SJCRH30 (cell line): ENCODE measurements around the gene PIP5KL1. TPM values are rescaled to one million over a fixed set of nuclear protein-coding genes. Genes with fewer than 3 reads are reported as not detected.

ENCODE experiments used
- DNase-seq, 2 experiments: peaks; one replicate each; pipeline ENCODE4 v3.0.0-alpha.2; 2015 to 2020
- H3K27ac ChIP-seq: fragments of 250-450 bp; sonication (Bioruptor Pico); 2 replicates; pipeline ENCODE4 v1.5.1; 2020; ENCODE audit warnings: mild to moderate bottlenecking, moderate library complexity
- H3K27me3 ChIP-seq: fragments of 250-450 bp; sonication (Bioruptor Pico); 2 replicates; pipeline ENCODE4 v1.5.1; 2020; ENCODE audit warnings: mild to moderate bottlenecking, moderate library complexity
- H3K36me3 ChIP-seq: fragments of 250-450 bp; sonication (Bioruptor Pico); 2 replicates; pipeline ENCODE4 v1.5.1; 2020; ENCODE audit warnings: mild to moderate bottlenecking, moderate library complexity
- H3K4me1 ChIP-seq: fragments of 250-450 bp; sonication (Bioruptor Pico); 2 replicates; pipeline ENCODE4 v1.5.1; 2020; ENCODE audit warnings: mild to moderate bottlenecking, moderate library complexity
- H3K4me3 ChIP-seq: fragments of 250-450 bp; sonication (Bioruptor Pico); 2 replicates; pipeline ENCODE4 v1.5.1; 2020; ENCODE audit warnings: mild to moderate bottlenecking, moderate library complexity
- H3K9me3 ChIP-seq: fragments of 250-450 bp; sonication (Bioruptor Pico); replicated peaks from 2 replicates; pipeline ENCODE4 v1.5.1; 2020; ENCODE audit warnings: mild to moderate bottlenecking, moderate library complexity
- total RNA-seq: library from RNA; depleted of rRNA; stranded (reverse); fragments of >200 nt; shearing (Covaris generic); gene quantifications from 2 replicates; pipeline ENCODE4 v1.2.3, GENCODE V29; 2014; rRNA removed

The PIP5KL1 gene, protein sequence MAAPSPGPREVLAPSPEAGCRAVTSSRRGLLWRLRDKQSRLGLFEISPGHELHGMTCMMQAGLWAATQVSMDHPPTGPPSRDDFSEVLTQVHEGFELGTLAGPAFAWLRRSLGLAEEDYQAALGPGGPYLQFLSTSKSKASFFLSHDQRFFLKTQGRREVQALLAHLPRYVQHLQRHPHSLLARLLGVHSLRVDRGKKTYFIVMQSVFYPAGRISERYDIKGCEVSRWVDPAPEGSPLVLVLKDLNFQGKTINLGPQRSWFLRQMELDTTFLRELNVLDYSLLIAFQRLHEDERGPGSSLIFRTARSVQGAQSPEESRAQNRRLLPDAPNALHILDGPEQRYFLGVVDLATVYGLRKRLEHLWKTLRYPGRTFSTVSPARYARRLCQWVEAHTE
- total RNA-seq: 0.20 and 0.51 TPM in 2 replicates

DNA sequence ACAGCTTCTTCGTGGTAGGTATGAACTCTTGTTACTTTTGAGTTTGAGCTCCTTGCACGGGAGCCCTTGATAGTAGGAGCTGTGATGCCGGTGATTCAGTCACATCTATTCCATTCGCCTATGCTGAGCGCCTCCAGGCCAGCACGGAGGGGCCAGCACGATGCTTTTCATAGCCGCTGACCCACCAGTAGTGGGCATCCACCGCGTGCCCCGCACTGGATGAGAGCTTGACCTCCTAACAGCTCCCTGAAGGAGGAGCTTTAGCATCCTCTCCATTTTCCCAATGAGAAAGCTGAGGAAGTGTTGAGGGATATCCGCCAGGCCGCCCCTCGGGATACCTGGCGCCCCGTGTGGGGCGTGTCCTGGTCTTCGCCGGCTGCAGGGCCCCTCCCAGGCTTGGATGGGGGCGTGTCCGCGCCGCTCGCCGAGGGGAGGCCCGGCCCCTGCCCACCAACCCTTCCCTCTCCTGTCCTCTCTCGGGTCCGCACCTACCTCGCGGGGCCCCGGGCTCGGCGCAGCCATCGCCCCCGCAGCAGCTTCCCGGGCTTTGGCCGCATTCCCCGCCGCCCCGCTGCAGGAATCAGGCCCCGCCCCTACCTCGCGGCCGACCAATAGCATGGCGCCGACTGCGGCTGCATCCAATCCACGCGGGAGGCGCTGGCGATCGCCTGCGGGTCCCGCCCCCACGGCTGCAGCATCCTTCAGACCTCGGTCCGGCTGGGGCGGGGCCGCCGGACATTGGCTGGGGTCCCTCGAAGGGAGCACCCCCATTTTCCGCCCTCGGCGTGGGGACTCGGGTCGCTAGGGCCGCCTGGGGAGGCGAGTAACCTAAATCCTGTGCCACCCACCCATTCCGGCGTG lies at the start of gene PIP5KL1:
Gene PIP5KL1 (minus strand): TSS at position 547 of the 861 bp plus-strand sequence. CDS start 25 bp downstream, at position 522.
- Histone ChIP-seq H3K27ac (peak within 1 kb of the TSS; percentile 39), H3K27me3 (peaks cover 22% of the 10 kb centered on the region), H3K4me3 (peak within 1 kb of the TSS; percentile 65), H3K4me1 (peaks cover 14% of the 10 kb centered on the region; the same call in 1 of the 2 replicates), H3K9me3 (no peaks in the 10 kb centered on the region), H3K36me3 (no peaks in the 10 kb centered on the region)
- peak; percentile 92 to 93 for DNase-seq

DNA sequence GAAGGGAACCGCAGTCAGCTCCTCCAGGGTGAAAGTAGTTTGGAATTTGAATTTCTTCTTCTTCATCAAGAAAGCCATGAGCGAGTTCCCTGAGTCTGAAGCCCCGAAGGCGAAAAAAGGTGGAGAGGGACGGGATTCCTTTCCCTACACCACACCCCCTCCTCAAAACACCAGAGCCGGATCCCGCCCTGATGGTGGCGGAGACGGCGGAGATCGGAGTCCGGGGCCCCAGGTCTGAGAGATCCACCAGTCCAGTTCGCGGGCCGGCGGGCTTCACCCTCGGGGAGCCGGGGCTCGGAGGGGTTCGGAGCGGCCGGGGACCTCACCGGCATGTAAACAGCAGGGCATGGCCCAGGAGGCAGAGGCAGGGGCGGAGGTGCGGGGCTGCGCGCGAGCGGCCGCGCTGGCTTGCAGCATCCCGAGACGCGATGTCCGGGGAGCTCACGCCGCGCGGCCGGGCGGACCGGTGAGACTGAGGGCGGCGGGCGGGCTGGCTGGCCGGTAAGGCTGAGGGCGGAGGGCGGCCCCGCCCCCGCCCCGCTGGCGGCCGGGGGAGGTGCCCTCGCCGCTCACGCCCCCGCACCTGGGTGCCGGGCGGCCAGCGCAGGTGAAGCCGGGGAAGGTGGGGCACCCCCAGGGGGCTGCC lies 49.6 kb upstream of the PIP5KL1 start:
- DNase-seq: peak in 1 of 2 experiments; percentile 47
- H3K4me1 ChIP-seq: peaks cover 23% of the 10 kb centered on the region
- H3K27me3 ChIP-seq: 0 out of 2 replicates have a peak, but pooled peaks cover 3% of the 10 kb centered on the region
- no peak overlapping the region for H3K27ac ChIP-seq
- H3K9me3 ChIP-seq: no peaks in the 10 kb centered on the region
- no peaks in the 10 kb centered on the region for H3K36me3 ChIP-seq
- H3K4me3 ChIP-seq: peak overlapping the region; percentile 68

DNA sequence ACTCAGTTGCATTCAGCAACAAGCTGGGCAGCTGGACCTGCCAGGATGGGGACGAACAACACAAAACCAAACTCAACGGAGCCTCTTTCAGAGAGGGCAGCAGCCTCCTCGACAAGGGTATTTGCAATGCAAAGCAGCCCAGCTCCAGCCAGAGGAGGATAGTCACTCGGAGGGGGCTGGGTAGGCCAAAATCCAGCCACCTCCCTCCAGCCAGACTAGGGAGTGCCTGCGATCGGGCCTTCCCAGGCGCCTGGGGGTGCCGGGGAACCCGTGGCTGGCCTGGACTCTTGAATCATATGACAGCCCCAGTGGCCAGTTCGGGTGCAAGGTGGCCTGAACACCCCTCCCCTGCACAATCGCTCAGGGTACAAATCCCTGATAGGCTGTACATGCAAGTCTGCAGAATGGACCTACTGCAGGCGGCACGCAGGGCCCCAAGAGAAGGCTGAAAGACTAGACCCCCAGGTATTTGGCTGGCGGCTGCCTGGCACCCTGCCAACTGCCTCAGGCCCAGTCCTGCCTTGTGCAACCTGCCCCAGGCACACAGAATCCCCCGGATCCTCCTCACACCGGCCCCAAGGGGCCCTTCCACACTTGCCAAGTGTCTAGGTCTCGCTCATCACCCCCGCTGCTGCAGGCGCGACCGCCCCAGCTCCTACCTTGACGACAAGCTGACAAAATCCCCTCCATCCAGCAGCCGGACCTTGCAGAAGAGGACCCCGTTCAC lies 48.9 kb upstream of the PIP5KL1 start:
- H3K9me3 ChIP-seq: no peaks in the 10 kb centered on the region
- DNase-seq: peak; percentile 48 to 62
- H3K36me3 ChIP-seq: no peaks in the 10 kb centered on the region
- 0 out of 2 replicates have a peak, but pooled peaks cover 3% of the 10 kb centered on the region for H3K27me3 ChIP-seq
- H3K27ac ChIP-seq: no peak overlapping the region
- H3K4me3 ChIP-seq: peak overlapping the region; percentile 68
- H3K4me1 ChIP-seq: peaks cover 23% of the 10 kb centered on the region

DNA sequence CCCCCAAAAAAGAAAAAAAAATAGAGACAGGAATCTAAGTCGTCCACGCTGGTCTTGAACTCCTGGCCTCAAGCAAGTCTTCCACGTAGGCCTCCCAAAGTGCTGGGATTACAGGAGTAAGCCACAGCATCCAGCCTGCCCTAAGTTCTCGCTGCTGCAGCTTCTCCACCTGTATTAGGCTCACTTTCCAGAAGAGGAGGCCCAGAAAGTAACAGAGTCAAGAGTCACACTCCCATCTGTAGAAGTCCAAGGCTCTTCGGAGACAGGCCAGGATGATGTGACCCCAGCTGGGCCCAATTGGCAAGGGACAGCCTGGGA lies 48.4 kb upstream of the PIP5KL1 start:
- no peak for DNase-seq
- H3K36me3 ChIP-seq: no peaks in the 10 kb centered on the region
- 0 out of 2 replicates have a peak, but pooled peaks cover 3% of the 10 kb centered on the region for H3K27me3 ChIP-seq
- H3K27ac ChIP-seq: no peak overlapping the region
- peaks cover 23% of the 10 kb centered on the region for H3K4me1 ChIP-seq
- H3K4me3 ChIP-seq: peak overlapping the region; percentile 68
- no peaks in the 10 kb centered on the region for H3K9me3 ChIP-seq

DNA sequence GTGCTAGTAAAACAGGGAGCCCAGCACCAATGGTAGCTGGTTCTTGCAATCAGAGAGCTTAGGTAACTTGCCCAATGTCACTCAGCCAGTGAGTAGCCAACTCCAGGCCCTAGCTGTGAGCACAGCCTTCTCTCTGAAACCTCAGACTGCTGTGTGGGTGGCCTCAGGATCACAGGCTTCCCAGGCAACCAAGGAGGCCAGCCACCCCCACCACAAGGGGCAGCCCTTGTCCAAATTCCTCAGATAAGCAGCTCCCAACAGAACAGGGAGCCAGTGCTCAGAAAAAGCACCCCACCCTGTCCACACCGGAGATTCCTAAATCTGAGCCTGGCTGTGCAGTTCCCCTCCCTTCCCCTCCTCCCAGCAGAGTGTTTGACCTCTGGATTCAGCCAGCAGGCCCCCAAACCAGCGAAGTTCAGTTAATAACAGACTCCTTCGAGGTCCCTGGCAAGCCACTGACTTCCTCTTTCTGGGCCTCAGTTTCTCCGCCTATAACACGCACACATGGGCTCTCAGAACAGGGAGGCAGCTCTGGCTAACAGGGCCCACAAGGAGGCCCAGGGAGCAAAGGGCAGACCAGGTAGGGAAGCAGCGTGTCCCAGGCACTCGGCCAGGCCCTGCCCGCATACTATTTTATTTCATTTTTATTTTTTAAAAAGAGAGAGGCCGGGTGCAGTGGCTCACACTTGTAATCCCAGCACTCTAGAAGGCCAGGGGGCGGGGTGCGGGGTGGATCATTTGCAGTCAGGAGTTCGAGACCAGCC lies 47.5 kb upstream of the PIP5KL1 start:
- H3K9me3 ChIP-seq: no peaks in the 10 kb centered on the region
- no peaks in the 10 kb centered on the region for H3K27me3 ChIP-seq
- DNase-seq: peak; percentile 84 to 86
- no peaks in the 10 kb centered on the region for H3K36me3 ChIP-seq
- peaks cover 23% of the 10 kb centered on the region for H3K4me1 ChIP-seq
- no peak overlapping the region for H3K4me3 ChIP-seq
- H3K27ac ChIP-seq: no peak overlapping the region

DNA sequence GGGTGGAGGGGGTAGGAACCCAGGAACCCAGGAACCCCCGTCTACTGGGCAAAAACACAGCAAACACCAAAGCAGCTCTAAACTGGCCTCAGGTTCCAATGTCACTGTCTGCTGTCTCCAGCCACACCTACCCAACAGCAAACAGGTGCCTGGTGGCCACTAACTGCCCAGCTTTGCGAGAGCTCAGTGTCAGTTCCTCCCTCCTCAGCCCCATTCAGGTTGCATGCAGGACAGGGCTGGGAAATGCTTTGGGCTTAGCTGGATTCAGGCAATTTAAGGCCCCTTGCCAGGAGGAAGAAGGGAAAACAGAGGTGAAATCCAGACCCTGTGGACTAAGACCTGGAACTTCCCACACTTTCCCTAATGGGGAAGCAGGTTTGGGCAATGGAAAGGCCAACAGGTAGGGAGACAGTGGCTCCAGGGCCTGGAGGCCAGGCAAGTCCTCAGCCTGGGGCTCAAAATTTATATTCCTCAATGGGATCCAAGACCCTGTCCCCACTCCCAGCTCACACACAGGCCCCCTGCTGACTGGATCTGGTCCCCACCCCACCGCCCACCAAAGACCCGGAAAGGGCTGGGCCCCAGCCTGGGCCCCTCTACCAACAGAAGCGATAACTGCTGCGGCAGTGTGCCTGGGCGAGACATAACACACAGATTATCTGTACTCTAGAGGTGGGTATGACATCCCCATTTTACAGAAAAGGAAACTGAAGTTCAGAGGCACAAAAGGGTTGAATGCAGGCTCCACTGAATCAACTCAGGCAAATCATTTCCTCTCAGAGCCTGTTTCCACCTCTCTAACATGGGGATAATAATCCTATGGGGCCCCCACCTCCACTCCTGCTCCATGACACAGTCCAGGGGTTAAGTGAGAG lies 46.7 kb upstream of the PIP5KL1 start:
- no peaks in the 10 kb centered on the region for H3K9me3 ChIP-seq

DNA sequence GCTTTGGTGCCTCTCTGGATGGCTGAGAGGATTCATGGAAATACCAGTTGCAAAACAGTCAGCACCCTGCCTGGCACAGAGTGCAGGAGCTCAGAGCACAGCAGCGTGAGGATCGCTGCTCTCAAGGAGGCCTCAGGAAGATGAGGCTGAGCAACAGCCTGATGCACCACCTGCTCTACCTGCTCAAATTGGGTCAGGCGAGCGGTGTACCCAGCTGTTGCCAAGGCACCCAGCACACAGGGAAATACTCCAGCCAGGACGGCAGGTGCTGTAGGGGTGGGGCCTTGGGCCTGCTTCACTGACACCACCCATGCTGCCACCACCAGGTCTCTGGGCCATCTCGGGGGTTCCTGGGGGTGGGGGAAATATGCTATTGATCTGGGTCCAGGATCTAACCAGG lies 45.9 kb upstream of the PIP5KL1 start:
- H3K4me3 ChIP-seq: no peak overlapping the region

More for the DNA sequence above, 46.7 kb upstream of the PIP5KL1 start:
- Histone ChIP-seq H3K4me1 (peaks cover 23% of the 10 kb centered on the region), H3K27ac (no peak overlapping the region), H3K36me3 (no peaks in the 10 kb centered on the region), H3K27me3 (no peaks in the 10 kb centered on the region), H3K4me3 (no peak overlapping the region)
- no peak for DNase-seq

DNA sequence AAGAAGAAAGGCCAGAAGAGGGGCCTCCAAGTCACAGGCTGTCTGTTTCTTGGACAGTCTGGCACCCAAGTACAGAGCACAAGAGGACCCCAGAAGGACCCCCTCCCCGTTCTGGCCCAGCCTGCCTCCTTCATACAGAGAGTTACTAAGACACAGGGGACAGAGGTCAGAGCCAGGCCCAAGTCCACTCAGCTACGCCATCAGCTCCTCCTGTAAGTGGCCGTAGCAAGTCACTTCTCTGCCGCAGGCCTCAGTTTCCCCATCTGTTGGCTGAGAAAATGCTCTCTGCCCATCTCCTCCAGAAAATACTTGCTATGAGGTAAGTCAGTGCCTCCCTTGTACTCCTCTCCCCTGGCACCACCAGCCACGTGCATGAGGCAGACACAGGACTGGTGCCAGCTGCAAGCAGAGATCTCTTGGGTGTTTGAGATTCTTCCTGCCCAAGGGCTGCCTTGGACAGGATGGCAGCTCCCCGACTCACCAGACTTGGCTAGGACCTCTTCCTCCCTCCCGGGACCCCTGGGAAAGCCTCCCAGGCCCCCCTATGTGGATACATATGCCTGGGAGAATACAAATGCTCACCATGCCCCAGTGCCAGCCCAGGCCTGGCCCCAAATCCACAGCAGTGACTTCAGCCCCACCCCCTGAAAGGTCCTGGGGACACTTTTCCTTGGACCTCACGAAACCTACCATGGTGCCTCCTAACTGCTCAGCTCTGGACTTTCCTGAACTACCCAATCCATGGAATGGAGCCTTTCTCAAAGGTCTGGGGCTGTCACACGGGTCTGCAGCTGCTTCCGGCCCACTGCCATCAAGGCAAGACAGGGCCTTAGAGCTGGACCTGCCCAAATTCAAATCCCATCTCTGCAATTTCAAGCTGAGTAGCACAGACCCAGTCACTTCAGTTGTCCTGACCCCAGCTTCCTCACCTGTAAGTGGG lies 45.1 kb upstream of the PIP5KL1 start:
- DNase-seq: no peak
- peaks cover 19% of the 10 kb centered on the region for H3K4me1 ChIP-seq
- no peaks in the 10 kb centered on the region for H3K9me3 ChIP-seq
- H3K27ac ChIP-seq: no peak overlapping the region
- H3K27me3 ChIP-seq: no peaks in the 10 kb centered on the region
- H3K4me3 ChIP-seq: no peak overlapping the region
- no peaks in the 10 kb centered on the region for H3K36me3 ChIP-seq

More for the DNA sequence above, 45.9 kb upstream of the PIP5KL1 start:
- H3K4me1 ChIP-seq: peaks cover 20% of the 10 kb centered on the region
- no peak for DNase-seq
- no peaks in the 10 kb centered on the region for H3K27me3 ChIP-seq
- H3K36me3 ChIP-seq: no peaks in the 10 kb centered on the region
- no peaks in the 10 kb centered on the region for H3K9me3 ChIP-seq
- no peak overlapping the region for H3K27ac ChIP-seq

DNA sequence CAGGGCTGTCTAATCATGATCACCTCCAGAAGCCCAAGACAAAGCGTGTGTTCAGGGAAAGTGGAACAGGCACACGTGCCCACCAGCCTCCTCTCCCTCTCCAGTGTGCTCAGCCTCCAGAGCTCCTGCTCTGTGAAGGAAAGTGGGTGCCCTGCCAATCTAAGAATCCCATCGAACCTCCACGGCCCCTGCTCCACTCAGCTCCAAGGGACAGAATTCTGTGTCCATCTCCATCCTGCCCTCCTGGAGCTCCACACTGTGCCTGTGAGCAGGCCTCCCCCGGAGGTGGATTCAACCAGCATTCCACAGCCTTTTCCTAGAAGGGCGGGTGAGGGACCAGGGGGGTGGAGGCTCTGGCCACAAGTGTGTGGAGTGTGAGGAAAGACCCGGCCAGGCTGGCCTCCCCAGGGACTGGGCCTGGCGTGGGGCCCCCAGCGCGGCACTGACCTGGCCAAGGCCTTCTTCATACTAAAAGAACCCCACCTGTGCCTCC lies 44.2 kb upstream of the PIP5KL1 start:
- no peak for DNase-seq
- Histone ChIP-seq H3K36me3 (no peaks in the 10 kb centered on the region), H3K4me1 (peaks cover 22% of the 10 kb centered on the region), H3K9me3 (no peaks in the 10 kb centered on the region), H3K4me3 (no peak overlapping the region), H3K27me3 (no peaks in the 10 kb centered on the region), H3K27ac (no peak overlapping the region)

DNA sequence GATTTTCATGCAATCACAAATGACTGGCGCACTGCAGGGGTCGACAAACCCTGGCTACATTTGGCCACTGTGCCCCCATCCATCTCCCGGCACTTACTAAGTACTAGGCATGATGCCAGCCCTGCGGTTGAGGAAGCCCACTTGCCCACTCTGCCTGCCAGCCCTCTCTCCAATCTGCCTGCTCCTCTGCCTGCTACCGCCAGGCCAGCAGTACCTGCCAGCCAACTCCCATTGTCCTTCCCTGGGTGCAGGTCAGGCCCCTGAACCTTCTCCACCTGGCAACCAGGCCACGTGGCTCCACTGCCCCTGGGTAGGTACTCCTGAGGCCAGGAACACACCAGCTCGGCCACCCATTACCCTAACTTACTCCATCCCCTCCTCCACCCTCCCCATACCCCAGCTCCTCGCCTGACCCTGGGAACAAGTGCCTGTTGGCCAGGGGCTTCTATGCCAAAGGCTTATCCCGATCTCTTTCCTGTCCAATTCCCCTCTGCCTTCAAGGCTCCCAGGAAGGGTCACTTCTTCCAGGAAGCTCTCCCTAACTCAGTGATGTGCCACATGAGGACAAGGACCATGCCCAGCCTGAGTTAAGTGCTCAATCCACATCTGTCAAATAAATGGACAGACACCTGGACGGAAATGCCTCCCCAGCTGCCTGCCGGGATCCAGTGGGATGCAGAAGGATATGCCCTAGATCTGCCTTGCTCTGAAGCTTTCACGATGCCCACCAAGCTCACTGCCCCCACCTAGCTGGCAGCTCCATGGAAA lies 43.6 kb upstream of the PIP5KL1 start:
- H3K27ac ChIP-seq: no peak overlapping the region
- H3K4me3 ChIP-seq: no peak overlapping the region
- DNase-seq: no peak
- no peaks in the 10 kb centered on the region for H3K36me3 ChIP-seq
- no peaks in the 10 kb centered on the region for H3K9me3 ChIP-seq
- H3K27me3 ChIP-seq: no peaks in the 10 kb centered on the region
- peaks cover 18% of the 10 kb centered on the region for H3K4me1 ChIP-seq

DNA sequence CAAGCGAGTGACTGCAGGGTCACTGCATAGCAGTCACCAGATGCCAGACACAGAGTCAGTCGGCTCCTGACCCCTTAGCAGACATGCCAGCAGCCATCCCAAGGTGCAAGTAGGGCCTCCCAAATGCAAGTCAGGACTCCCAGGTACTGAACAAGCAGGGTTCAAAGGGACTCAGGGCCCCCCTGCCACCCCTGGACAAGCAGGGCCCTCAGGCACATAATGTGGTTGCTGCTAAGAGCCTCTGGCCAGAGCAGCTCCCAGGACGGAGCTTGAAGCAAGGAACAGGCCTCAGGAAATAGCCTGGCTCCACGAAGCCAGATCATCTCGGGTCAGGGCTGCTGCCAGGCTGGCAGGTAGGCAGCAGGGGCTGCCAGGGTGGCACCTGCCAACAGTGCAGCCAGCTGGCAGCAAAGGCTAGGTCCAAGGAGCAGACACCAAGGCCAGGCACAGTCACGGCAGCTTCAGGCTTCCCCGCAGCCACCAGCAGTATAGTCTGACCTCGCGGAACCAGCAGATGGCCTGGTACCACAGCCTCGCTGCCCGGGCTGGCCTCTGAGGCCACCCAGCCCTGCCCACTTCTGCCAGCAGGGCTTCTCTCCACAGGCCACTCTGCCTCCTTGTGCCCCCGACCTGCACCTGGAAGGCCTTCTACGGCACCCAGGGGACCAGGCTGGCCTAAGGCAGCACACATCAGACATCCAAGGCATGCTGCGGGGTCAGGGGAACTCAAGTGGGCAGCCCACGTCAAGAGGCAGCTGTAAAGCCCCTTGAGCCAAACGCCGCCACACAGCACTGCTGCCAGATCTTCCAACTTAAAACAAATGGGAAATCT lies 42.8 kb upstream of the PIP5KL1 start:
- H3K27ac ChIP-seq: no peak overlapping the region
- no peaks in the 10 kb centered on the region for H3K9me3 ChIP-seq
- H3K36me3 ChIP-seq: no peaks in the 10 kb centered on the region
- H3K27me3 ChIP-seq: no peaks in the 10 kb centered on the region
- H3K4me3 ChIP-seq: no peak overlapping the region
- H3K4me1 ChIP-seq: peaks cover 14% of the 10 kb centered on the region
- DNase-seq: no peak
